ENCODE data around the gene KCNQ4.

The KCNQ4 gene

GRCh38 chr1:40783001-40783905 lies at the start of gene KCNQ4:
TSS of gene KCNQ4 (plus strand) at chr1:40783787. CDS start at chr1:40784094, 307 bp downstream.
- no peak within 1 kb of the TSS for H3K27ac ChIP-seq (ENCODE audit: low read length)
- no peaks in the 10 kb centered on the region for H3K36me3 ChIP-seq (ENCODE audit: control insufficient read depth, low read depth, low read length)
- peaks cover 35% of the 10 kb centered on the region for H3K27me3 ChIP-seq (ENCODE audit: control insufficient read depth, insufficient read depth, low read length)
- peaks cover 6% of the 10 kb centered on the region for H3K4me1 ChIP-seq (ENCODE audit: control insufficient read depth, low read depth, low read length)
- H3K4me3 ChIP-seq (ENCODE audit: low read length), result peak within 1 kb of the TSS; percentile 45
- no peak within 1 kb of the TSS for H3K9ac ChIP-seq (ENCODE audit: low read length)
- H3K9me3 ChIP-seq (ENCODE audit: control insufficient read depth, low read depth, low read length), result no peaks in the 10 kb centered on the region

- Histone ChIP-seq H3K9me3 (ENCODE audit: control insufficient read depth, low read depth, low read length) (no peaks in the 10 kb centered on the region), H3K4me3 (ENCODE audit: low read length) (no peak overlapping the region), H3K27ac (ENCODE audit: low read length) (no peak overlapping the region), H3K27me3 (ENCODE audit: control insufficient read depth, insufficient read depth, low read length) (no peaks in the 10 kb centered on the region), H3K9ac (ENCODE audit: low read length) (no peak overlapping the region), H3K4me1 (ENCODE audit: control insufficient read depth, low read depth, low read length) (peaks cover 14% of the 10 kb centered on the region), H3K36me3 (ENCODE audit: control insufficient read depth, low read depth, low read length) (peaks cover 17% of the 10 kb centered on the region)
Measured at GRCh38 chr1:40734882-40735628, 48.5 kb upstream of the KCNQ4 start.

GRCh38 chr1:40736085-40736531 lies 47.5 kb upstream of the KCNQ4 start:
- H3K36me3 ChIP-seq (ENCODE audit: control insufficient read depth, low read depth, low read length), result peaks cover 25% of the 10 kb centered on the region
- H3K4me3 ChIP-seq (ENCODE audit: low read length), result no peak overlapping the region
- H3K9ac ChIP-seq (ENCODE audit: low read length), result no peak overlapping the region
- no peak overlapping the region for H3K27ac ChIP-seq (ENCODE audit: low read length)
- no peaks in the 10 kb centered on the region for H3K9me3 ChIP-seq (ENCODE audit: control insufficient read depth, low read depth, low read length)
- no peaks in the 10 kb centered on the region for H3K27me3 ChIP-seq (ENCODE audit: control insufficient read depth, insufficient read depth, low read length)
- H3K4me1 ChIP-seq (ENCODE audit: control insufficient read depth, low read depth, low read length), result peaks cover 14% of the 10 kb centered on the region

- H3K4me1 ChIP-seq (ENCODE audit: control insufficient read depth, low read depth, low read length), result peaks cover 5% of the 10 kb centered on the region
- H3K27ac ChIP-seq (ENCODE audit: low read length), result no peak overlapping the region
- no peak overlapping the region for H3K9ac ChIP-seq (ENCODE audit: low read length)
- H3K4me3 ChIP-seq (ENCODE audit: low read length), result no peak overlapping the region
- no peaks in the 10 kb centered on the region for H3K27me3 ChIP-seq (ENCODE audit: control insufficient read depth, insufficient read depth, low read length)
- H3K36me3 ChIP-seq (ENCODE audit: control insufficient read depth, low read depth, low read length), result peaks cover 43% of the 10 kb centered on the region
- H3K9me3 ChIP-seq (ENCODE audit: control insufficient read depth, low read depth, low read length), result no peaks in the 10 kb centered on the region
Measured at GRCh38 chr1:40738831-40739230, 44.8 kb upstream of the KCNQ4 start.

- no peaks in the 10 kb centered on the region for H3K9me3 ChIP-seq (ENCODE audit: control insufficient read depth, low read depth, low read length)
- no peak overlapping the region for H3K9ac ChIP-seq (ENCODE audit: low read length)
- no peak overlapping the region for H3K27ac ChIP-seq (ENCODE audit: low read length)
- no peaks in the 10 kb centered on the region for H3K27me3 ChIP-seq (ENCODE audit: control insufficient read depth, insufficient read depth, low read length)
- peaks cover 43% of the 10 kb centered on the region for H3K36me3 ChIP-seq (ENCODE audit: control insufficient read depth, low read depth, low read length)
- H3K4me3 ChIP-seq (ENCODE audit: low read length), result no peak overlapping the region
- peaks cover 5% of the 10 kb centered on the region for H3K4me1 ChIP-seq (ENCODE audit: control insufficient read depth, low read depth, low read length)
Measured at GRCh38 chr1:40739455-40740008, 44.1 kb upstream of the KCNQ4 start.

- H3K27me3 ChIP-seq (ENCODE audit: control insufficient read depth, insufficient read depth, low read length), result no peaks in the 10 kb centered on the region
- H3K9ac ChIP-seq (ENCODE audit: low read length), result no peak overlapping the region
- H3K4me1 ChIP-seq (ENCODE audit: control insufficient read depth, low read depth, low read length), result peaks cover 5% of the 10 kb centered on the region
- no peaks in the 10 kb centered on the region for H3K9me3 ChIP-seq (ENCODE audit: control insufficient read depth, low read depth, low read length)
- no peak overlapping the region for H3K27ac ChIP-seq (ENCODE audit: low read length)
- H3K4me3 ChIP-seq (ENCODE audit: low read length), result no peak overlapping the region
- H3K36me3 ChIP-seq (ENCODE audit: control insufficient read depth, low read depth, low read length), result peaks cover 43% of the 10 kb centered on the region
Measured at GRCh38 chr1:40740039-40740996, 43.3 kb upstream of the KCNQ4 start.

GRCh38 chr1:40740997-40741736 lies 42.4 kb upstream of the KCNQ4 start:
- H3K9me3 ChIP-seq (ENCODE audit: control insufficient read depth, low read depth, low read length), result no peaks in the 10 kb centered on the region
- H3K27ac ChIP-seq (ENCODE audit: low read length), result no peak overlapping the region
- no peaks in the 10 kb centered on the region for H3K27me3 ChIP-seq (ENCODE audit: control insufficient read depth, insufficient read depth, low read length)
- H3K36me3 ChIP-seq (ENCODE audit: control insufficient read depth, low read depth, low read length), result peaks cover 46% of the 10 kb centered on the region
- no peak overlapping the region for H3K9ac ChIP-seq (ENCODE audit: low read length)
- peaks cover 1% of the 10 kb centered on the region for H3K4me1 ChIP-seq (ENCODE audit: control insufficient read depth, low read depth, low read length)
- no peak overlapping the region for H3K4me3 ChIP-seq (ENCODE audit: low read length)

GRCh38 chr1:40742363-40743061 lies 41.1 kb upstream of the KCNQ4 start:
- Histone ChIP-seq H3K27ac (ENCODE audit: low read length) (no peak overlapping the region), H3K9me3 (ENCODE audit: control insufficient read depth, low read depth, low read length) (no peaks in the 10 kb centered on the region), H3K9ac (ENCODE audit: low read length) (no peak overlapping the region), H3K36me3 (ENCODE audit: control insufficient read depth, low read depth, low read length) (peaks cover 54% of the 10 kb centered on the region), H3K4me1 (ENCODE audit: control insufficient read depth, low read depth, low read length) (no peaks in the 10 kb centered on the region), H3K4me3 (ENCODE audit: low read length) (no peak overlapping the region), H3K27me3 (ENCODE audit: control insufficient read depth, insufficient read depth, low read length) (no peaks in the 10 kb centered on the region)

GRCh38 chr1:40743452-40743851 lies 40.1 kb upstream of the KCNQ4 start:
- Histone ChIP-seq H3K4me1 (ENCODE audit: control insufficient read depth, low read depth, low read length) (no peaks in the 10 kb centered on the region), H3K36me3 (ENCODE audit: control insufficient read depth, low read depth, low read length) (peaks cover 60% of the 10 kb centered on the region)

GRCh38 chr1:40743860-40744259 lies 39.7 kb upstream of the KCNQ4 start:
- no peak overlapping the region for H3K9ac ChIP-seq (ENCODE audit: low read length)
- H3K36me3 ChIP-seq (ENCODE audit: control insufficient read depth, low read depth, low read length), result peaks cover 60% of the 10 kb centered on the region
- H3K9me3 ChIP-seq (ENCODE audit: control insufficient read depth, low read depth, low read length), result no peaks in the 10 kb centered on the region
- H3K27me3 ChIP-seq (ENCODE audit: control insufficient read depth, insufficient read depth, low read length), result no peaks in the 10 kb centered on the region
- H3K4me3 ChIP-seq (ENCODE audit: low read length), result no peak overlapping the region
- H3K27ac ChIP-seq (ENCODE audit: low read length), result no peak overlapping the region
- H3K4me1 ChIP-seq (ENCODE audit: control insufficient read depth, low read depth, low read length), result no peaks in the 10 kb centered on the region

More at GRCh38 chr1:40743452-40743851, 40.1 kb upstream of the KCNQ4 start:
- no peak overlapping the region for H3K27ac ChIP-seq (ENCODE audit: low read length)
- no peak overlapping the region for H3K9ac ChIP-seq (ENCODE audit: low read length)
- H3K27me3 ChIP-seq (ENCODE audit: control insufficient read depth, insufficient read depth, low read length), result no peaks in the 10 kb centered on the region
- no peak overlapping the region for H3K4me3 ChIP-seq (ENCODE audit: low read length)
- no peaks in the 10 kb centered on the region for H3K9me3 ChIP-seq (ENCODE audit: control insufficient read depth, low read depth, low read length)

Data from iPS-18a (cell line).